ENCODE measurements around the gene DHX29. TPM values are rescaled to one million over a fixed set of nuclear protein-coding genes. Genes with fewer than 3 reads are reported as not detected.

DHX29 gene, protein sequence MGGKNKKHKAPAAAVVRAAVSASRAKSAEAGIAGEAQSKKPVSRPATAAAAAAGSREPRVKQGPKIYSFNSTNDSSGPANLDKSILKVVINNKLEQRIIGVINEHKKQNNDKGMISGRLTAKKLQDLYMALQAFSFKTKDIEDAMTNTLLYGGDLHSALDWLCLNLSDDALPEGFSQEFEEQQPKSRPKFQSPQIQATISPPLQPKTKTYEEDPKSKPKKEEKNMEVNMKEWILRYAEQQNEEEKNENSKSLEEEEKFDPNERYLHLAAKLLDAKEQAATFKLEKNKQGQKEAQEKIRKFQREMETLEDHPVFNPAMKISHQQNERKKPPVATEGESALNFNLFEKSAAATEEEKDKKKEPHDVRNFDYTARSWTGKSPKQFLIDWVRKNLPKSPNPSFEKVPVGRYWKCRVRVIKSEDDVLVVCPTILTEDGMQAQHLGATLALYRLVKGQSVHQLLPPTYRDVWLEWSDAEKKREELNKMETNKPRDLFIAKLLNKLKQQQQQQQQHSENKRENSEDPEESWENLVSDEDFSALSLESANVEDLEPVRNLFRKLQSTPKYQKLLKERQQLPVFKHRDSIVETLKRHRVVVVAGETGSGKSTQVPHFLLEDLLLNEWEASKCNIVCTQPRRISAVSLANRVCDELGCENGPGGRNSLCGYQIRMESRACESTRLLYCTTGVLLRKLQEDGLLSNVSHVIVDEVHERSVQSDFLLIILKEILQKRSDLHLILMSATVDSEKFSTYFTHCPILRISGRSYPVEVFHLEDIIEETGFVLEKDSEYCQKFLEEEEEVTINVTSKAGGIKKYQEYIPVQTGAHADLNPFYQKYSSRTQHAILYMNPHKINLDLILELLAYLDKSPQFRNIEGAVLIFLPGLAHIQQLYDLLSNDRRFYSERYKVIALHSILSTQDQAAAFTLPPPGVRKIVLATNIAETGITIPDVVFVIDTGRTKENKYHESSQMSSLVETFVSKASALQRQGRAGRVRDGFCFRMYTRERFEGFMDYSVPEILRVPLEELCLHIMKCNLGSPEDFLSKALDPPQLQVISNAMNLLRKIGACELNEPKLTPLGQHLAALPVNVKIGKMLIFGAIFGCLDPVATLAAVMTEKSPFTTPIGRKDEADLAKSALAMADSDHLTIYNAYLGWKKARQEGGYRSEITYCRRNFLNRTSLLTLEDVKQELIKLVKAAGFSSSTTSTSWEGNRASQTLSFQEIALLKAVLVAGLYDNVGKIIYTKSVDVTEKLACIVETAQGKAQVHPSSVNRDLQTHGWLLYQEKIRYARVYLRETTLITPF (N-terminal part only)
- total RNA-seq, result 51.0 TPM

GRCh38 chr5:55307383-55308253 lies at the start of gene DHX29, which contains the start of gene MTREX:
Gene DHX29, minus strand, starts transcription at chr5:55307694. Its CDS starts 121 bp downstream, at chr5:55307573.
Gene MTREX, plus strand, starts transcription at chr5:55307989. Its CDS starts 25 bp downstream, at chr5:55308014.

DNA sequence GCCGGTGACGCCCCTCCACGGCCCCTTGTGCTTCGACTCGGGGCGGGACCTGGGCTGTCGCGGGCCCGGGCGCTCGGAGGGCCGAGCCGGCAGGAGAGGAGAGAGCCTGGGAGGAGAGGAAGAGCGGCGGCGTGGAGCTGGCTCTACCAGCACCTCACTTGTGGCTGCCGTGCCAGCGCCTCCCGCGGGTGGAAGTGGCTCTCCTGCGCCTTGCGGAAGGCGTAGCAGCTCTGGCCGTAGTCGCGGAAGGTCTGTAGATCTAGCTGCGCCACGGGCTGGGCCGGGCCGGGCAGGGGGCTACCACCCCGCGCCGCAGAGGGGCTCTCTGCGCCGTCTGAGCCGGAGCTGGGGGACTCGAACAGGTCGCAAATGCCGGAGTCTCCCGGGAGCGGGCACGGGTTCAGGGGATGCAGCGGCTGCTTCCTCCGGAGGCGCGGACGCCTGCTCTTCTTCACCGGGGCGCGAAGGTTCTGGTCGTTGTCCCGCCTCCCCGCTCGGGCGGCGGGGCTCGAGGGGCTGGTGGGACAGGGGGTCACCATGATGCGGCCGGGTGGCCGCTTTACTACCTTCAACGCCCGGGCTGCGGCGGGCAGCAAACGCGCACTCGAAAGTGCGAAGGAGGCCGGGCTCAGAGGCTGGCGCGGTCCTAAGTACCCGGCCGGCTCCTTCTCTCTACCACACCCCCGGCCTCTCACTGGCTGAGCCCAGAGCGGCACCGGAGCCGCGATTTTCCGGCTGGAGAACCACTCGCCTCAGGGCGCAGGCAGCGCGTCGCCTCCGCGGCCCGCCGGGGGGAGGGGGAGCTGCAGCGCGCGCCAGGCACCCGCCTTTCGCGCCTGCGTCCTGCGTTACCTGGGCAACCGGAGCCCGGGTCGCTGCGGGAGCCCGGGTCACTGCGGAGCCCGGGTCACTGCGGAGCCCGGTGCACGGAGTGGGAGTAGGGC lies 74.2 kb downstream of the DHX29 start, which contains the start of gene CCNO:
Gene CCNO, minus strand, starts transcription at position 624 of the 944 bp plus-strand sequence. Its CDS starts 85 bp downstream, at position 539.

DNA sequence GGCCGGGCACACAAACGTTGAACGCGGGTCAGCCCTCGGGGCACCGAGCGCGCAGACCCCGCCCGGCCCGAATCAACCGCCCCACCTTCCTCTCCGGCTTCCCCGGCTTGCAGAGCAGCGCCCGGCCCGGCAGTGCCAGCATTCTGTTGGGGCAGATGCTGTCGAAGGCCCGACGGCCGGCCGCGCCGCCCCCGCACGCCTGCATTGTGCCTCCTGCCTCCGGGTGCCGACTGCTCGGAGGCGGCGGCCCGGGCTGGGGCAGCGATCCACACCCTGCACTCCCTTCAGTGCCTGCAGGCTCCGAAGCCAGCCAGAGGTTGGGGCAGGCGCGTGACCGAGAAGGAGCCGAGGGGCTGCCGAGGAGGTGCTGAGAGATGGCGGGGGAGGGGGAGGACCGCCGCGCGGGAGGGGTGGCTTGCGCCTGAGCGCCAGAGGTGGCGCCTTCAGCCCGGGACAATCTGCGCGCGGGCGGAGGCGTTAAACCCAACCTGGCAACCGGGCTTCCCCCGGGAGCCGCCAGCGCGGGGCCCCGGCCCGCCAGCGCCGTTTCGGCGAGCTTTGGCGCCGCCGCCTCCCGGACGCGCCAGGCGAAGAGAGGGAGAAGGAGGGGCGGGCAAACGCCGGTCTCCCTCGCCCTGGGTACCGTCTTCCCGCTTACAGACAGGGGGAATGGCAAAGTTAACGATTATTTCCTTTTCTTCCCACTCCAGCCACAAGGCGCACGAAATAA lies 80.4 kb downstream of the DHX29 start, which contains the start of gene MCIDAS:
Gene MCIDAS, minus strand, starts transcription at position 382 of the 730 bp plus-strand sequence. Its CDS starts 177 bp downstream, at position 205.

Other genes with a start within 250 kb of the DHX29 start
- gene GZMA, start 205.0 kb downstream of the DHX29 start, total RNA-seq, result not detected
- 0.63 TPM for gene GPX8, start 147.5 kb downstream of the DHX29 start, total RNA-seq
- 0.31 TPM for gene CDC20B, start 134.5 kb downstream of the DHX29 start, total RNA-seq
- gene MCIDAS, start 80.4 kb downstream of the DHX29 start, total RNA-seq, result not detected
- not detected for gene CCNO, start 74.1 kb downstream of the DHX29 start, total RNA-seq
- gene MTREX, start 295 bp upstream of the DHX29 start, total RNA-seq, result 118 TPM
- gene PLPP1, start 227.3 kb upstream of the DHX29 start, total RNA-seq, result 44.4 TPM